Right cardiac atrium (tissue), 5 donors: ENCODE data around the gene CRACDL. TPM values are rescaled to one million over a fixed set of nuclear protein-coding genes. Genes with fewer than 3 reads are reported as not detected.
"Not testable (repeated sequence)": the region's sequence is repeated elsewhere in the genome, so short reads cannot be mapped to it uniquely, and the experiment has no call there.

Experiments used
- ATAC-seq, 2 donors: fragments of 200-7000 bp; cut with Tn5 transposase; one replicate each; pipeline versions ENCODE4 v1.8.0 to v1.9.1; 2020; ENCODE audit warnings: moderate library complexity in 2 of 2, mild to moderate bottlenecking in 1 of 2
- DNase-seq, 3 donors: peaks; one replicate each; pipeline ENCODE4 v3.0.0-alpha.2; 2020
- H3K27ac ChIP-seq: one replicate; pipeline ENCODE4 v1.5.1; 2013; ENCODE audit warnings: mild to moderate bottlenecking, low read length, control low read depth, moderate library complexity
- H3K27me3 ChIP-seq: one replicate; pipeline ENCODE4 v1.6.1; 2013; ENCODE audit not compliant: control insufficient read depth, insufficient read depth
- H3K4me1 ChIP-seq: one replicate; pipeline ENCODE4 v1.6.1; 2013; ENCODE audit warnings: low read length; ENCODE audit not compliant: control insufficient read depth, insufficient read depth
- H3K4me3 ChIP-seq: one replicate; pipeline ENCODE4 v1.5.1; 2013; ENCODE audit warnings: low read length, control low read depth
- H3K9me3 ChIP-seq: one replicate; pipeline ENCODE4 v1.6.1; 2013; ENCODE audit warnings: low read length; ENCODE audit not compliant: control insufficient read depth
- WGBS: extraction: QIAGEN DNeasy Blood & Tissue Kit; methylation state at CpG from one replicate; pipeline ENCODE4 v1.1.7; 2013; 5-methylcytosine and 5-hydroxymethylcytosine counted together
- intact Hi-C, 4 donors: fragments of 100-400 bp; cut with DNase I; formaldehyde crosslinking; loops; one replicate each; pipeline versions ENCODE4 v1.11.0 to v1.14.0; 2022 to 2023
- polyA plus RNA-seq: library from polyadenylated mRNA; stranded (reverse); fragments of 200-250 nt; gene quantifications from one replicate; pipeline ENCODE4 v1.2.3, GENCODE V29; 2013
- total RNA-seq, 4 donors: library from RNA; stranded (reverse); fragmentation: NEBNext Ultra II Directional; extraction: Animal tissue kit (Norgen Biotek cat#: 25700); gene quantifications; one replicate each; pipeline ENCODE4 v1.2.1, GENCODE V29; 2021
- donor health status: healthy with polysubstance abuse.
- donor health status: DM: no; HTN: yes; CAD: no.
- donor health status: DM: no; HTN: no; CAD: no.
- donor health status: DM: no; HTN: yes; CAD: no; lungs with severe emphysema.
- donor health status: DM: yes; HTN: yes; CAD: no.

Gene CRACDL
- total and polyA plus RNA-seq, 5 donors, result 2.7 to 5.7 (median 4.9) TPM

DNA sequence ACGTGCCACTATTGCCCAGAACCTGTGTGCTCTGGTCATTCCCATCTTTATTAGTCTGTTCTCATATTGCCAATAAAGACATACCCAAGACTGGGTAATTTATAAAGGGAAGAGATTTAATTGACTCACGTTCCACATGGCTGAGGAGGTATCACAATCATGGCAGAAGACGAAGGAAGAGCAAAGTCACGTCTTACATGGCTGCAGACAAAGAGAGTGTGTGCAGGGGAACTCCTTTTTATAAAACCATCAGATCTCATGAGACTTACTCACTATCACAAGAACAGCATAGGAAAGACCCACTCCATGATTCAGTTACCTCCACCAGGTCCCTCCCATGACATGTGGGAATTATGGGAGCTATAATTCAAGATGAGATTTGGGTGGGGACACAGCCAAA lies 183.3 kb downstream of the CRACDL start:
- H3K4me1 ChIP-seq, H3K9me3 ChIP-seq, DNase-seq, intact Hi-C loops, ATAC-seq, H3K27ac ChIP-seq, H3K27me3 ChIP-seq, H3K4me3 ChIP-seq: not testable (repeated sequence)
- WGBS, result 83% methylated on average over 4 of the region's 4 CpGs

DNA sequence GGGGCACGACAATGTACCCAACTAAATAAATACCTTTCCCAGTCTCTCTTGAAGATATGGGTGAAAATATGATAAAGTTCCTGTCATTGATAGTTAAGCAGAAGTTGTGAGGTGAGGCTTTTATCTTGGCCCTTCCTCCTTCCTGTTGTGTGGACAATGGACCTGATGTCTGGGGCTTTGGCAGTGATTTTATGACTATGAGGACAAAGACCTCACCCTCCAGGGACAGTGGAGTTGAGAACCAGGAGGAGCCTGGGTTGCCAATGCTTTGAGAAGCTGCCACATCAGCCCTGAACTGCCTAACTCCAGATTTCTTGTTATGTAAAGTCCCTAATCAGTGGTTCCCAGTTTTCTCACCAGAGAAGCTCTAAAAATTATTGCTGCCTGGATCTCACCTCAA lies 184.3 kb downstream of the CRACDL start:
- H3K9me3 ChIP-seq, result no peaks in the 10 kb centered on the region
- H3K27me3 ChIP-seq, result no peaks in the 10 kb centered on the region
- no peaks in the 10 kb centered on the region for H3K4me1 ChIP-seq
- H3K27ac ChIP-seq, result no peak overlapping the region
- no peak for DNase-seq
- no peak overlapping the region for H3K4me3 ChIP-seq
- no peak for ATAC-seq
- whole genome bisulfite sequencing, result 79% methylated on average over 1 of the region's 1 CpG
- intact Hi-C loops, result no loop called here

DNA sequence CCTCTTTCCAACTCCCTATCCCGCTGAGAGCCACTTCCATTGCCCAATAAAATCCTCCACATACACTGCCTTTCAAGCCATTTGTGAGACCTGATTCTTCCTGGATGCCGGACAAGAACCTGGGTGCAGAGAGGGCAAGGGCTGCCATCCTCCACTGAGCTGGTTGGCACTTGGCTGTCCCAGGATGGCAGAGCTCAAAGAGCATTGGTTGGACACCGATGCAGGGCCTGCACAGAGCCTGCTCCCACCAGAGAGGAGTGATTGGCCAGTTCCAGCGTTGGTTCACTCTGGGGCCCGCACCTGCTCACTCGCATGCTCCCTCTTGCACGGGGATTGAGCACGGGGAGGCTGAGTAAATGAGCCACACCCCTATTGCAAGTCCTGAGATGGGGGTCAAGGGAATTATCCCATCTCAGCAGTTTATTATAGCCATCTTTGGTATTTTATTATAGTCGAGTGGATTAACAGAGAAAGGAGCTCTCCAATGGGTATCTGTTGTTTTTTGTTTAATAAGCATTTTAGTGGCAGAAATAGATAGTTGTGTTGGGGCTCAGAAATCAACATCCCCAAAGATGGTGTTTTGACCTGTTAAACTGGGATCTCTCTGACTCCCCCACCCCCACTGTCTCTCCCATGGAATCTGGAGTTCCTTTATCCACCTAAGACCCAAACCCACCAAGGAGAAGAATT lies 185.3 kb downstream of the CRACDL start:
- H3K9me3 ChIP-seq, result no peaks in the 10 kb centered on the region
- H3K27ac ChIP-seq, result no peak overlapping the region
- H3K27me3 ChIP-seq, result no peaks in the 10 kb centered on the region
- H3K4me1 ChIP-seq, result no peaks in the 10 kb centered on the region
- no peak for ATAC-seq
- 93% methylated on average over 9 of the region's 9 CpGs for WGBS
- H3K4me3 ChIP-seq, result no peak overlapping the region
- intact Hi-C loops, result no loop called here
- DNase-seq, result no peak

DNA sequence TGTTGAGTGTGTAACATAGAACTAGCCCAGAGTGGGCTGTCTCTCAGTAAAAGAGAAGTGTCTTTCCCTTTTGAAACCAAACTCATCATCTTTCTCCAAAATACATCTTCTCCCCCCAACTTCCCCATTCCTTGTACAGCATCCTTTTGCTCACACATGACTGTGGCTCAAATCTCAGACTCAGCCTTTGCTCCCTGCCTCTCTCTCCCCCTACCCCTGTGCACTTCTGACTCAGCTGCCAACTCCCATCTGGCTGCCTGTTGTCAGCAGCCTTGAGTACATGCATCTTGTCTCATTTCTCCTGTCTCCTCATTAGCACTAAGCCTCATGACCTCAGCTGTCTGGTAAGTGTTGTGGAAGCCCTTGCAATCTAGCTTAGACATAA lies 187.0 kb downstream of the CRACDL start:
- DNase-seq (no peak), ATAC-seq (peak; percentile 68 to 81)
- no peak overlapping the region for H3K27ac ChIP-seq

DNA sequence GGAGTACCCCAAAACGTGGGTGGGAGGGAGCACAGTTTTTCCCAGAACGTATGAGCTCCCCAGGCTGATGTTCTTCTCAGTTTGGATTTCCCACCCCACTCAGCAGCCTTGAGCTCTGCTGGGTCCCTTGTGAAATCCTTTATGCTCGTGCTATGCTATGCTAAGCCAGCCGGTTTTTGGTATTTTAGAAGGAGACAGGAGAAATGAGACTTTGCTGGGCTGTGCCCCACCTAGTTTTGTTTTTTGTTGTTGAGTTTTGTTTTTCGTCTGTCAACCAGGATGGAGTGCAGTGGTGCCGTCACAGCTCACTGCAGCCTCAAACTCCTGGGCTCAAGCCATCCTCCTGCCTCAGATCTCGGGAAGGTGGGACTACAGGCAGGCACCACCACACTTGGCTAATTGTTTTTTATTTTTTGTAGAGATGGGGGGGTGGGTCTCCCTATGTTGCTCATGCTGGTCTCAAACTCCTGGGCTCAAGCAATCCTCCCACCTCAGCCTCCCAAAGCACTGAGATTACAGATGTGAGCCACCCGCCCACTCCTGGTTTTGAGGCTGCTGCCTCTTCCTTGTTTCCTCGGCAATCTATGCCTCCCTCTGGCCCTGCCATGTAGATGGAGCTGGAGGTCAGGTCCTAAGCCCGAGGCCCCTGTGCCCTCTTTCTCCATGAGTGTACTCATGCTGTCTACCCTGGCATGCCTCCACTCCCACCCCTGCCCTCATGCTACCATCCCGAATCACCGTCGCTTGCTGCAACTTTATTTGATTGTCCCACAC lies 187.5 kb downstream of the CRACDL start:
- no peaks in the 10 kb centered on the region for H3K27me3 ChIP-seq
- DNase-seq (no peak), ATAC-seq (peak in 1 of 2 donors; percentile 16)
- intact Hi-C loops, result loop anchor here in 1 of 4 donors (10.0 kb wide), 1 partner anchor 56 kb away; no protein-coding TSS in a partner anchor
- 66% methylated on average over 13 of the region's 13 CpGs for WGBS
- no peak overlapping the region for H3K4me3 ChIP-seq
- no peak overlapping the region for H3K27ac ChIP-seq
- no peaks in the 10 kb centered on the region for H3K9me3 ChIP-seq
- no peaks in the 10 kb centered on the region for H3K4me1 ChIP-seq

More for the DNA sequence above, 187.0 kb downstream of the CRACDL start:
- no peaks in the 10 kb centered on the region for H3K9me3 ChIP-seq
- intact Hi-C loops, result loop anchor here in 1 of 4 donors (10.0 kb wide), 1 partner anchor 56 kb away; no protein-coding TSS in a partner anchor
- no peaks in the 10 kb centered on the region for H3K4me1 ChIP-seq
- no peaks in the 10 kb centered on the region for H3K27me3 ChIP-seq
- H3K4me3 ChIP-seq, result no peak overlapping the region

DNA sequence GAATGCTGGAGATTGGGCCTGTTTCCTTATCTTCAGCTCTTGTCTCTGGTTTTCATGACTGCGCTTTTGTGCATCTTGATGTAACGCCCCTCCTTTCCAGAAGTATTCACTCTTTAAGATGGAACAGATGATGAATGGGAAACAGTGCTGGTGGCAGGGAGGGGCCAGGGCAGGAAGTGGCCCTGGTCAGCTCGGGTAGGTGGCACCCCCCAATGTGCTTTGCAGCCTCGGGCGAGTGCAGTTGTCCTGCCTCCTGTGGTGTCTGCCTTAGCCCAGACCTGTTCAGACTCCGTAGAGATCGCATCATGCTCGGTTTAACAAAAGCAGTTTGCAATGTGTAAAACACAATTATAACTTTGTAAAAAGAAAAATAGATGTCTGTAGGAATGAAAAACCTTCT lies 188.1 kb downstream of the CRACDL start:
- Histone ChIP-seq H3K9me3 (no peaks in the 10 kb centered on the region), H3K27me3 (no peaks in the 10 kb centered on the region), H3K4me1 (no peaks in the 10 kb centered on the region), H3K27ac (no peak overlapping the region), H3K4me3 (no peak overlapping the region)
- 56% methylated on average over 8 of the region's 8 CpGs for WGBS
- intact Hi-C loops, result loop anchor here in 1 of 4 donors (10.0 kb wide), 1 partner anchor 57 kb away; no protein-coding TSS in a partner anchor
- no peak for DNase-seq
- no peak for ATAC-seq

DNA sequence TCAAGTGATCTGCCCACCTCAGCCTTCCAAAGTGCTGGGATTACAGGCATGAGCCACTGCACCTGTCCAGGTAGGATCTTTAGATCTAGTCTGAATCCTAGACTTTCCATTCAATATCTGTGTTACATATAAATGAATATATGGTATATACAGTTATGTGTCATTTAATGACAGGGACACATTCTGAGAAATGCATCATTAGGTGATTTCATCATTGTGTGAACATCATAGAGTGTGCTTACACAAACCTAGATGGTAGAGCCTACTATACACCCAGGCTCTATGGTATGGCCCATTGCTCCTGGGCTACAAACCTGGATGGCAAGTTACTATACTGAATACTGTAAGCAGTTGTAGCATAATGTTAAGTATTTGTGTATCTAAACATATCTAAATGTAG lies 189.6 kb downstream of the CRACDL start:
- Histone ChIP-seq H3K27ac (no peak overlapping the region), H3K27me3 (no peaks in the 10 kb centered on the region), H3K4me3 (no peak overlapping the region), H3K9me3 (no peaks in the 10 kb centered on the region), H3K4me1 (no peaks in the 10 kb centered on the region)
- intact Hi-C loops, result loop anchor here in 1 of 4 donors (10.0 kb wide), 1 partner anchor 58 kb away; no protein-coding TSS in a partner anchor
- DNase-seq (no peak), ATAC-seq (no peak)

DNA sequence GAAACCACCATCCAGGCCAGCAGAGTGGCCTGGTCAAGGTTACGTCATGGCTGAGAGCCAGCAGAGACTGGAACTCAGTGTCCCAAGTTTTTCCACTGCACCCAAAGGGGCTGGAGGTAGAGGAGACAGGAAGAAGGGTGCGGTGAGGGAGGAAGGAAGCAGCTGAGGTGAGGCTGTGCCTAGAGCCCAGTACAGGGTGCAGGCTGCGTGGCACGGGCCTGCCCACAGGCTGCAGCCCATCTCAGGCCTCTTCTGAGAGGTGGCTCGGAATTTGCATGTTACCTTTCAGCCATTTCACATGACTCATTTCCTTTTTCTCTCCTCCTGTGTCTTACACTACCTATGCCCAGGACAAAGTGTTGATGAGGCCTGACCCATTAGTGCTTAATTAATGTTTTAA lies 191.4 kb downstream of the CRACDL start:
- H3K27me3 ChIP-seq, result no peaks in the 10 kb centered on the region
- intact Hi-C loops, result loop anchor here in 1 of 4 donors (10.0 kb wide), 1 partner anchor 60 kb away; no protein-coding TSS in a partner anchor
- H3K27ac ChIP-seq, result no peak overlapping the region
- DNase-seq (no peak), ATAC-seq (no peak)
- H3K4me1 ChIP-seq, result no peaks in the 10 kb centered on the region
- H3K4me3 ChIP-seq, result no peak overlapping the region
- 84% methylated on average over 5 of the region's 5 CpGs for WGBS
- H3K9me3 ChIP-seq, result no peaks in the 10 kb centered on the region

Other genes starting within 250 kb of the CRACDL start
- gene MGAT4A, start 205.1 kb downstream of the CRACDL start, total RNA-seq, result 10 to 100 TPM; 23.5 to 37.2 (median 26.1) TPM
- 5.2 TPM for gene MGAT4A, start 205.1 kb downstream of the CRACDL start, polyA plus RNA-seq
- under 1 TPM in 2 of 4 donors, not detected in 2; 0.18 to 0.43 TPM for gene C2orf15, start 205.5 kb upstream of the CRACDL start, total RNA-seq
- gene C2orf15, start 205.5 kb upstream of the CRACDL start, polyA plus RNA-seq, result 0.25 TPM
- 1 to 10 TPM; 4.2 to 5.2 (median 4.7) TPM for gene TSGA10, start 218.7 kb upstream of the CRACDL start, total RNA-seq
- 2.5 TPM for gene TSGA10, start 218.7 kb upstream of the CRACDL start, polyA plus RNA-seq
- 10 to 100 TPM in 1 of 4 donors, 1 to 10 TPM in 3; 5.8 to 10.0 (median 7.1) TPM for gene LIPT1, start 218.7 kb upstream of the CRACDL start, total RNA-seq
- gene LIPT1, start 218.7 kb upstream of the CRACDL start, polyA plus RNA-seq, result 12.4 TPM
- gene MITD1, start 244.8 kb upstream of the CRACDL start, total RNA-seq, result 10 to 100 TPM; 10.4 to 20.6 (median 12.0) TPM
- gene MITD1, start 244.8 kb upstream of the CRACDL start, polyA plus RNA-seq, result 22.4 TPM
- gene MRPL30, start 245.0 kb upstream of the CRACDL start, total RNA-seq, result 10 to 100 TPM; 21.3 to 29.6 (median 27.1) TPM
- gene MRPL30, start 245.0 kb upstream of the CRACDL start, polyA plus RNA-seq, result 24.2 TPM